Adrenal gland (tissue), 5 donors: ENCODE results near the gene DNAH9.

Experiments
- POLR2A ChIP-seq, 2 donors: fragments of 450-650 bp; IDR thresholded peaks; one replicate each; pipeline ENCODE4 v1.6.1; 2017; ENCODE audit warnings: antibody characterized with exemption in 2 of 2, mild to moderate bottlenecking in 2 of 2, moderate library complexity in 1 of 2
- TF ChIP-seq, protein P1 (sequence below), 6 experiments: fragments of 450-650 bp in 4 of 6; fragments of 200-600 bp in 2 of 6; sonication (generic) in 1 of 6; IDR thresholded peaks; 1 replicate in 5 of 6; 2 replicates in 1 of 6; pipeline versions ENCODE4 v1.5.1 to v1.8.0; 2016 to 2021; ENCODE audit warnings: antibody characterized with exemption in 6 of 6, mild to moderate bottlenecking in 2 of 6, moderate library complexity in 1 of 6
- donor health status: DM: no; HTN: no; CAD: no.

DNA sequence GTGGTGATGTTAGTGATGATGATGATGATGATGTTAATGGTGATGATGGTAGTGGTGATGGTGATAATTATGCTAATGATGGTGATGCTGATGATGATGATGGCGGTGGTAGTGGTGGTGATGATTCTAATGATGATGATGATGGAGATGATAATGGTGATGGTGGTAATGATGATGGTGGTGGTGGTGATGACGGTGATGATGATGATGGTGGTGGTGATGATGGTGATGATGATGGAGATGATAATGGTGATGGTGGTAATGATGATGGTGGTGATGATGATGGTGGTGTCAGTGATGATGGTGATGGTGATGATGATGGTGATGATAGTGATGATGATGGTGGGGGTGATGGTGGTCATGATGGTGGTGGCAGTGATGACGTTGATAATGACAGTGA lies 132.5 kb downstream of the DNAH9 start:
- TF ChIP-seq, protein P1, sequence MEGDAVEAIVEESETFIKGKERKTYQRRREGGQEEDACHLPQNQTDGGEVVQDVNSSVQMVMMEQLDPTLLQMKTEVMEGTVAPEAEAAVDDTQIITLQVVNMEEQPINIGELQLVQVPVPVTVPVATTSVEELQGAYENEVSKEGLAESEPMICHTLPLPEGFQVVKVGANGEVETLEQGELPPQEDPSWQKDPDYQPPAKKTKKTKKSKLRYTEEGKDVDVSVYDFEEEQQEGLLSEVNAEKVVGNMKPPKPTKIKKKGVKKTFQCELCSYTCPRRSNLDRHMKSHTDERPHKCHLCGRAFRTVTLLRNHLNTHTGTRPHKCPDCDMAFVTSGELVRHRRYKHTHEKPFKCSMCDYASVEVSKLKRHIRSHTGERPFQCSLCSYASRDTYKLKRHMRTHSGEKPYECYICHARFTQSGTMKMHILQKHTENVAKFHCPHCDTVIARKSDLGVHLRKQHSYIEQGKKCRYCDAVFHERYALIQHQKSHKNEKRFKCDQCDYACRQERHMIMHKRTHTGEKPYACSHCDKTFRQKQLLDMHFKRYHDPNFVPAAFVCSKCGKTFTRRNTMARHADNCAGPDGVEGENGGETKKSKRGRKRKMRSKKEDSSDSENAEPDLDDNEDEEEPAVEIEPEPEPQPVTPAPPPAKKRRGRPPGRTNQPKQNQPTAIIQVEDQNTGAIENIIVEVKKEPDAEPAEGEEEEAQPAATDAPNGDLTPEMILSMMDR (IDR thresholded peaks at IDR 0.05): no peak
- no peak for TF ChIP-seq POLR2A (IDR thresholded peaks at IDR 0.05)
